Testis (tissue), 3 donors: ENCODE measurements around the gene FAM221B. TPM values are rescaled to one million over a fixed set of nuclear protein-coding genes. Genes with fewer than 3 reads are reported as not detected.

Experiments used
- DNase-seq: peaks from one replicate; pipeline ENCODE4 v3.0.0-alpha.2; 2019
- H3K27ac ChIP-seq, 2 donors: fragments of 200-600 bp; sonication (generic); one replicate each; pipeline ENCODE4 v1.5.1; 2019
- H3K27me3 ChIP-seq: fragments of 200-600 bp; sonication (generic); one replicate; pipeline ENCODE4 v1.5.1; 2019
- H3K36me3 ChIP-seq: fragments of 200-600 bp; sonication (generic); one replicate; pipeline ENCODE4 v1.5.1; 2017; ENCODE audit warnings: low read depth; ENCODE audit errors: missing control alignments
- H3K4me1 ChIP-seq: fragments of 200-600 bp; sonication (generic); one replicate; pipeline ENCODE4 v1.5.1; 2019
- H3K4me3 ChIP-seq, 2 donors: fragments of 200-600 bp; sonication (generic); one replicate each; pipeline ENCODE4 v1.5.1; 2017 to 2019
- H3K9me3 ChIP-seq: fragments of 200-600 bp; sonication (generic); one replicate; pipeline ENCODE4 v1.5.1; 2017
- POLR2A ChIP-seq: fragments of 450-650 bp; IDR thresholded peaks from one replicate; pipeline ENCODE4 v1.6.1; 2017; ENCODE audit warnings: antibody characterized with exemption, mild to moderate bottlenecking, moderate library complexity
- WGBS, 2 donors: methylation state at CpG; one replicate each; pipeline ENCODE4 v1.1.5; 2018; 5-methylcytosine and 5-hydroxymethylcytosine counted together
- intact Hi-C: fragments of 100-400 bp; cut with DNase I; formaldehyde crosslinking; loops from one replicate; pipeline ENCODE4 v1.15.1; 2023; ENCODE audit warnings: low total_unique reads
- polyA plus RNA-seq: library from polyadenylated mRNA; stranded (reverse); fragments of 350-450 nt; fragmentation: Illumina TruSeq; extraction: RNeasy Lipid Tissue Mini Kit (QIAGEN cat#74804); gene quantifications from one replicate; pipeline ENCODE4 v1.2.3, GENCODE V29; 2014; ENCODE audit warnings: low read depth, low replicate concordance; ENCODE audit not compliant: insufficient read depth
- total RNA-seq, 2 donors: library from RNA; depleted of rRNA; stranded (reverse); fragments of >200 nt; gene quantifications; one replicate each; pipeline ENCODE4 v1.2.3, GENCODE V29; 2016
- TF ChIP-seq, protein P1 (sequence below), 3 experiments: fragments of 450-650 bp in 2 of 3; fragments of 200-600 bp in 1 of 3; sonication (generic) in 1 of 3; IDR thresholded peaks; one replicate each; pipeline ENCODE4 v1.5.1; 2016 to 2019; ENCODE audit warnings: antibody characterized with exemption in 3 of 3, mild to moderate bottlenecking in 2 of 3, moderate library complexity in 1 of 3

Gene FAM221B
- total and polyA plus RNA-seq, 3 donors from 2014 or later = 4.2 to 17.1 (median 7.2) TPM

DNA sequence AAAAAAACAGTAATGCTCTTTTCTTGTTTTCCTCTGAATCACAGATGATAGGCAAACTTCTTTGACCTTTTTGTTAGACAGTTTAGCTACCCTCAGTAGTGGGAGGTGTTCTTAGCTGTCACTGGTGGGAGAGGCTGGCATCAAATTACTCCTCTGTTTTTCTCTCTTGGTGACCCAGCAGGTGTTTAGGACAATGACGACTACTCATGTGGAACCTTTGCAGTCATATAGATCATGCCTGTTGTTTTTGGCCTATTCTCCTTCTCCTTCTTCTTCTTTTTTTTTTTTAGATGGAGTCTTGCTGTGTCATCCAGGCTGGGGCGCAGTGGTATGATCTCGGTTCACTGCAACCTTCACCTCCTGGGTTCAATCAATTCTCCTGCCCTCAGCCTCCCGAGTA is 52.5 kb downstream of the FAM221B start:
- Histone ChIP-seq H3K4me1 (peaks cover 19% of the 10 kb centered on the region), H3K27me3 (no peaks in the 10 kb centered on the region), H3K9me3 (no peaks in the 10 kb centered on the region), H3K4me3 (no peak overlapping the region), H3K36me3 (no peaks in the 10 kb centered on the region), H3K27ac (peak overlapping the region in 1 of 2 donors; percentile 31)
- DNase-seq = no peak
- TF ChIP-seq, protein P1, sequence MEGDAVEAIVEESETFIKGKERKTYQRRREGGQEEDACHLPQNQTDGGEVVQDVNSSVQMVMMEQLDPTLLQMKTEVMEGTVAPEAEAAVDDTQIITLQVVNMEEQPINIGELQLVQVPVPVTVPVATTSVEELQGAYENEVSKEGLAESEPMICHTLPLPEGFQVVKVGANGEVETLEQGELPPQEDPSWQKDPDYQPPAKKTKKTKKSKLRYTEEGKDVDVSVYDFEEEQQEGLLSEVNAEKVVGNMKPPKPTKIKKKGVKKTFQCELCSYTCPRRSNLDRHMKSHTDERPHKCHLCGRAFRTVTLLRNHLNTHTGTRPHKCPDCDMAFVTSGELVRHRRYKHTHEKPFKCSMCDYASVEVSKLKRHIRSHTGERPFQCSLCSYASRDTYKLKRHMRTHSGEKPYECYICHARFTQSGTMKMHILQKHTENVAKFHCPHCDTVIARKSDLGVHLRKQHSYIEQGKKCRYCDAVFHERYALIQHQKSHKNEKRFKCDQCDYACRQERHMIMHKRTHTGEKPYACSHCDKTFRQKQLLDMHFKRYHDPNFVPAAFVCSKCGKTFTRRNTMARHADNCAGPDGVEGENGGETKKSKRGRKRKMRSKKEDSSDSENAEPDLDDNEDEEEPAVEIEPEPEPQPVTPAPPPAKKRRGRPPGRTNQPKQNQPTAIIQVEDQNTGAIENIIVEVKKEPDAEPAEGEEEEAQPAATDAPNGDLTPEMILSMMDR (IDR thresholded peaks at IDR 0.05) = no peak
- TF ChIP-seq POLR2A = no peak
- 71 to 88% methylated on average over 4 of the region's 4 CpGs for WGBS, 2 donors
- intact Hi-C loops = no loop called here

DNA sequence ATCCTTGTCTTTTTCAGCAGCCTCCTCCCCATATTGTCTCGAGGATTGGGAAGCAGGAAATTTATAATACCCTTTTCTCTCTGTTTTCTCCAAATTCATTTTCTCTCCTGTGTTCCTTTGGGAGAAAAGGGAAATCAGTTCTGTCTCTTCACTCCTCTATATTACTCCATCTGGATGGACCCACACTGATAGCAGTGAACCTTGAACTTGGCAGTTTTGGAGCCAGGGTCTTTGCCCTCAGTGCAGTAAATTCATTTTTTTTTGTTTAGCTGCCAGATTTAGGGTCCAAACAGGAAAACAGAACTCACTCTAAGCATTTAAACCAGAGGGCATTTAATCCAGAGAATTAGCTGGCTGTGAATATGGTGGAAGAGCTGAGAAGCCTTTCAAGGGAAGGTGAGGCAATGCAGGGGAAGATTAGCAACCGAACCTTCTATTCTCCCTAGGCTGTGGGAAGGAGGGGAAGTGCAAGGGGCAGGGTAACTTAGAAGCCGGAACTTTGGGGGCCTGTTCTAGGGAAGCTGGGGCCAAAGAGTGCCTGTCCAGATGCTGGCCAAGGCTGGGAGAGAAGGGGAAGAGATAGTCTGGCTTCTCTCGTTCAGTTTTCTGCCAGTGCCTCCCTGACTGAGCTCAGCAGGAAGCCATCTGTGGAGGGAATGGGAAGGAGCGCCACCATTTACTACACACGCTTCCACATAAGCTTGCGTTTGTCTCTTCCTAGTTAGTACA is 53.5 kb downstream of the FAM221B start:
- Histone ChIP-seq H3K27ac (peak overlapping the region in 1 of 2 donors; percentile 31), H3K4me1 (peaks cover 25% of the 10 kb centered on the region), H3K4me3 (no peak overlapping the region), H3K36me3 (no peaks in the 10 kb centered on the region), H3K9me3 (no peaks in the 10 kb centered on the region), H3K27me3 (no peaks in the 10 kb centered on the region)
- TF ChIP-seq POLR2A = no peak
- TF ChIP-seq, protein P1 (IDR thresholded peaks at IDR 0.05) = no peak
- intact Hi-C loops = no loop called here
- no peak for DNase-seq
- 33 to 45% methylated on average over 7 of the region's 7 CpGs for WGBS, 2 donors

DNA sequence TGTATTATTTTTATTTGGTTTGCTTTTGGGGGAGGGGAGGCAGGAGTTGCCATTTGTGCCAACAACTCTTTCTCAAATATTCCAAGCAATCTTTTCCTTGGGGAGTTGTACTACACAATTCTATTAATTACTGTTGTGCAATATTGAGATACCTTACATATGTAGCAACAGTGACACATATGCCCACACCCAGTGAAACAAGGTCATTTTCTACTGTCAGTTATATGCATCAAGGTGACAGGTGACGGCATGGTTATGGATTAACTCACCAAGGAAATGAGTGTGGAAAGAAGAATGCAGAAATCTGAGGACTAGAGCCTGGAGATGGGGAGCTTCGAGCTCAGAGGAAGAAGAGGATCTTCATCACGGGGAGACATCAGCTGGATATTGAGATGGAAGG is 56.6 kb downstream of the FAM221B start:
- no peak overlapping the region for H3K4me3 ChIP-seq
- no peak overlapping the region for H3K27ac ChIP-seq
- no peaks in the 10 kb centered on the region for H3K27me3 ChIP-seq
- H3K36me3 ChIP-seq = no peaks in the 10 kb centered on the region
- WGBS, 2 donors = 84 to 93% methylated on average over 3 of the region's 3 CpGs
- intact Hi-C loops = no loop called here
- no peaks in the 10 kb centered on the region for H3K9me3 ChIP-seq
- peaks cover 25% of the 10 kb centered on the region for H3K4me1 ChIP-seq
- no peak for TF ChIP-seq POLR2A
- TF ChIP-seq, protein P1 (IDR thresholded peaks at IDR 0.05) = no peak
- DNase-seq = no peak

DNA sequence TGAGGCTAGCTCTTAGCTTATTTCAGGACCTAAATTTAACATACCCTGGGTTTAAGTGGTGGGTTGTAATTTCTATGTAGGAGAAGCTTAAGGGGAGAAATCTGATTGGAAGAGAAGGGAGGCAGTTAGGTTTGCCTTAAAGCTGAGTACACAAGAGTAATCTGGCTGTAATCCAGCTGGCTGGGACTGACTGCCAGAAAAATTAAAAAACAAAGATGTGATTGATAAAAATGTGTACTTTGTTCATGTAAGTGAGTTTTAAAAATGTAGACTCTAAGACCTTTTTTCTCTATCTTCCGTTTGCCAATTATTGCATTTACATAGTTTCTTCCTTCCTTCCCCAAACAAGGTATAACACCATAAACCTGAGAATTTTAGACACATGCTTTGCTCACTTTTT is 57.0 kb downstream of the FAM221B start:
- Histone ChIP-seq H3K9me3 (no peaks in the 10 kb centered on the region), H3K36me3 (no peaks in the 10 kb centered on the region), H3K4me1 (peaks cover 25% of the 10 kb centered on the region), H3K27me3 (no peaks in the 10 kb centered on the region), H3K27ac (peak overlapping the region in 1 of 2 donors; percentile 37), H3K4me3 (no peak overlapping the region)
- intact Hi-C loops = no loop called here
- DNase-seq = peak; percentile 43
- WGBS, 2 donors = 46 to 47% methylated on average over 1 of the region's 1 CpG
- TF ChIP-seq POLR2A = no peak
- TF ChIP-seq, protein P1 (IDR thresholded peaks at IDR 0.05) = no peak

DNA sequence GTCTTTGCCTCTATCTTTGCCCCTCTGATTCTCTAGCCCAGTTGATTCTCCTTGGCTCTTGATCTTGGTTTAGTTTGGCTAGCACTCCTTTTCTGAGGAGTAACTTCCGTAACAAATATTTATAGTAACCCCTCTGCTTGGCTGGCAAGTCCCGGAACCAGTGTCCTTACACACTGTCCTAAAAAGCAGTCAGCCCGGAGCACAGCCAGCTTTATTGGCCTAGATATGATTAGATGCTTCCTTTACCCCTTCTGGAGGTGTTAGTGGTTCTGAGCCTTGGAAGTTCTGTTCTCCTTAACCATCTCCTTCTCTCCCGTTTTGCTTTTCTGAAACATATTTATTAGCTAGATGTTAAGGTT is 57.5 kb downstream of the FAM221B start:
- H3K27ac ChIP-seq = peak overlapping the region in 1 of 2 donors; percentile 37
- no peak overlapping the region for H3K4me3 ChIP-seq
- TF ChIP-seq, protein P1 (IDR thresholded peaks at IDR 0.05) = no peak
- TF ChIP-seq POLR2A = no peak
- peak; percentile 60 for DNase-seq
- WGBS, 2 donors = 24 to 39% methylated on average over 4 of the region's 4 CpGs
- H3K9me3 ChIP-seq = no peaks in the 10 kb centered on the region
- no peaks in the 10 kb centered on the region for H3K36me3 ChIP-seq
- intact Hi-C loops = no loop called here
- peaks cover 25% of the 10 kb centered on the region for H3K4me1 ChIP-seq
- H3K27me3 ChIP-seq = no peaks in the 10 kb centered on the region
